CMK (cell line): ENCODE results near the gene TMEM63B.
"Not testable (repeated sequence)": the region's sequence is repeated elsewhere in the genome, so short reads cannot be mapped to it uniquely, and the experiment has no call there.

Source experiments
- DNase-seq: peaks from one replicate; pipeline ENCODE4 v3.0.0-alpha.2; 2010; ENCODE audit warnings: low read depth

The TMEM63B gene

GRCh38 chr6:44094403-44095242, 32.7 kb upstream of the TMEM63B start:
- no peak for DNase-seq

GRCh38 chr6:44095243-44095623, 32.1 kb upstream of the TMEM63B start:
- not testable (repeated sequence) for DNase-seq

GRCh38 chr6:44096612-44097011, 30.7 kb upstream of the TMEM63B start:
- DNase-seq = no peak

GRCh38 chr6:44097782-44098317, 29.5 kb upstream of the TMEM63B start:
- DNase-seq = no peak

- no peak for DNase-seq
These were observed 28.2 kb upstream of the TMEM63B start for GRCh38 chr6:44099192-44099591.

GRCh38 chr6:44100088-44100550, 27.2 kb upstream of the TMEM63B start:
- DNase-seq = no peak

GRCh38 chr6:44101832-44102231, 25.5 kb upstream of the TMEM63B start:
- DNase-seq = no peak

GRCh38 chr6:44102527-44102926, 24.8 kb upstream of the TMEM63B start:
- DNase-seq = no peak

- no peak for DNase-seq
These were observed 22.8 kb upstream of the TMEM63B start for GRCh38 chr6:44104481-44105021.

- no peak for DNase-seq
These were observed 22.2 kb upstream of the TMEM63B start for GRCh38 chr6:44105146-44105545.

GRCh38 chr6:44105993-44106740, 21.2 kb upstream of the TMEM63B start:
- no peak for DNase-seq

GRCh38 chr6:44107017-44107416, 20.3 kb upstream of the TMEM63B start:
- no peak for DNase-seq

- DNase-seq = no peak
These were observed 18.9 kb upstream of the TMEM63B start for GRCh38 chr6:44108471-44108870.

GRCh38 chr6:44109212-44109611, 18.1 kb upstream of the TMEM63B start:
- DNase-seq = no peak

GRCh38 chr6:44110005-44110676, 17.2 kb upstream of the TMEM63B start:
- no peak for DNase-seq

GRCh38 chr6:44110966-44111365, 16.4 kb upstream of the TMEM63B start:
- DNase-seq = no peak

GRCh38 chr6:44111434-44112417, 15.6 kb upstream of the TMEM63B start:
- no peak for DNase-seq

- DNase-seq = no peak
These were observed 13.9 kb upstream of the TMEM63B start for GRCh38 chr6:44113414-44113813.

- DNase-seq = no peak
These were observed 11.5 kb upstream of the TMEM63B start for GRCh38 chr6:44115866-44116265.

- DNase-seq = no peak
These were observed 10.5 kb upstream of the TMEM63B start for GRCh38 chr6:44116641-44117382.
